HG03575 (cell line): ENCODE measurements around the gene EIF3L.

Experiments used
- ATAC-seq: cut with Tn5 transposase; IDR thresholded peaks from one replicate; pipeline ENCODE4 v1.9.1; 2021; ENCODE audit not compliant: unreplicated experiment, insufficient number of reproducible peaks, low FRiP score; ENCODE audit errors: extremely low read depth

EIF3L gene

DNA sequence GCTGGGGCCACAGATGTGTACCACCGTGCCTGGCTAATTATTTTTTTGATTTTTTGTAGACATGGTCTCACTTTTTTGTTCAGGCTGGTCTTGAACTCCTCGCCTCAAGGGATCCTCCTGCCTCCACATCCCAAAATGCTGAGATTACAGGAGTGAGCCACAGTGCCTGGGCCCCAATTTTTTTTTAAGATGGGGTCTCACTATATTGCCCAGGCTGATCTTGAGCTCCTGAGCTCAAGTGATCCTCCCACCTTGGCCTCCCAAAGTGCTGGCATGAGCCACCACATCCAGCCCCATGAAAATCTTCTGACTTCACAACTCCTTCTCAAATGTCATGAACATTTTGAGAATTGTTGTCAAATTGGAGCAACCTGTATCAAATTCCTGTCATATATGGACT is 2.8 kb upstream of the EIF3L start:
- no peak for ATAC-seq

DNA sequence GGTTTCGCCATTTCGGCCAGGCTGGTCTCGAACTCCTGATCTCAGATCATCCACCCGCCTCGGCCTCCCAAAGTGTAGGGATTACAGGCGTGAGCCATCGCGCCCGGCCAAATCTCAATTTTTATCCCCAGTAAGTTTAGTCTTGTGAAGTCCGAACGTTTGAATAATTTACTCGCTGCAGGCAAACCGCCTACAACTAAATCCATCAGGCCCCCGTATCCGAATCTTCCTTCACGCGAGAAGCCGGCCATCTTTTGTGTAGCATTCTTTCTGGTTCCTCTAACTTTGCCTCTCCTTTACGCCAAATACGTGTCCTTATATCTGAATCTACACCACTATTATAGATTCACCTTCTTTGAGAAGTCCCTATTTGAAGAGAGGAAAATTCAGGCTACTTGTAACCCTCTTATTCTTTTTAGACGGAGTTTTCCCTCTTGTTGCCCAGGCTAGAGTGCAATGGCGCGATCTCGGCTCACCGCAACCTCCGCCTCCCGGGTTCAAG is 581 bp upstream of the EIF3L start:
- ATAC-seq: no peak

DNA sequence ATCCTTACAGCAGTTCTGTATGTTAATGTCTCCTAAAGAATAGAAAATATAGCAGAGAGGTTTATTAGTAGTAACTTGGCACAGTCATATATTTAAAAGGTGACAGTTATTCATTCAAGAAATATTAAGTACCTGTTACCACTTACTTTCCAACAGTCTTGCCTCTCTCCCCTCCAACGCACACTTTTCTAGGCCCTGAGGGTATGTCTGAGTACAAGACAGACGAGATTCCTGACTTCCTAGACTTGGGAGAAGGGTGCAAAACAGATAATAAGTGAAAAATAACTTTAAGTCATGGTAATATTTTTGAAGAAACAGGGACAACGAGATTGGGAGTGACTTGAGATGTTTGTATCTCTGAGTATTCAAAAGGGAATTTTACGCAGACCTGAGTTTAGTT is 1.6 kb downstream of the EIF3L start:
- no peak for ATAC-seq

DNA sequence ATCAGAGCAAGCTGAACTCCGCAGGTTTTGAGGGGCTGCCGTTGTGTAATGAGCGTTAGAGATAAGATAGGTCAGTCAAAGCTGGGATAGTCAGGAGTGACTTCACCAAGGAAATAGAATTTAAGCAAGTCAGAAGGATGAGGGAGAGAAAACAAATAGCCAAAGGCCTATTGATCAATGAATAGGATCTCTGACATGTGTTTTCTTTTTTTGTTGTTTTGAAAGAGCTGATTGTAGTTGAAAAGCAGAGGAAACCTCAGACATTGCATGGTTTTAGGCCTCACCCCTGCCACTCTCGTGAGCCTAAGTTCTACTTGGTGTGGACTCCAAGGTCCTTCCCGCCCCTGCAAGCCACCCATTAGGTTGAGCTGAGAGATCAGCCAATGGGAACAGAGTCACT is 3.2 kb downstream of the EIF3L start:
- ATAC-seq: no peak

DNA sequence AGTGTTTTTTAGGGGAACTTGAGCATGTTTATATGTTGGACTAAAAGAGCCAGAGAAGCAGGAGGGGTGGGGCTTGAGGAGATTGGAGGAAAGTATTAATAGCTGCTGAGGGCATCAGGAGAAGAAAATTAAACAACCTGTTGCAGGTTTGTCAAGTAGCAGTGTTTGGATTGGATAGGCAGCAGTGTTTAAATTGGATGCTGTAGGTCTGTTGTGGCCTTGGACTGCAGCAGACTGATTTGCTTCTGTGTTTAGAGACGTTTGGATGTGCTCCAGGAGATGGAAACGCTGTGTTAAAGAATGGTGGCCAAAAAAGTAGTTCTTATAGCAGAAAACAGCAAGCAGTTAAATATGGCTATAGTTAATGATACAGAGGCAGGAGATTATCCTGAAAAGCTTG is 5.7 kb downstream of the EIF3L start:
- ATAC-seq: no peak

DNA sequence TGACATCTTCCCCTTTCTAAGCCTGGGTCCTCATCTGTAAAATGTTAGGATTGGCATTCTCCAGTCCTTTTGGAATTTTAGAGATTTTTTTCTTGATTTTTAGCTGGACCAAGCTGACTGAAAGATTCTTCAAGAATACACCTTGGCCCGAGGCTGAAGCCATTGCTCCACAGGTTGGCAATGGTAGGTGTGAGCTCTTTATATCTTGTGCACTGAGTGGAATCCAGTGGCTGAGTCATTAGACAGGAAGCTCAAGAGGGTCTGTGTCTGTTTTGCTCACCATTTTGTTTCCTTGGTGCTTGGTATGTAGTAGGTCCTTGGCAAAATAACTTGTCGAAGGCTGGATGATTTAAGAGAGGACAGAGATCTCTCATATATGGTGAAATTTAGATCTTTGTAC is 6.2 kb downstream of the EIF3L start:
- ATAC-seq: no peak

DNA sequence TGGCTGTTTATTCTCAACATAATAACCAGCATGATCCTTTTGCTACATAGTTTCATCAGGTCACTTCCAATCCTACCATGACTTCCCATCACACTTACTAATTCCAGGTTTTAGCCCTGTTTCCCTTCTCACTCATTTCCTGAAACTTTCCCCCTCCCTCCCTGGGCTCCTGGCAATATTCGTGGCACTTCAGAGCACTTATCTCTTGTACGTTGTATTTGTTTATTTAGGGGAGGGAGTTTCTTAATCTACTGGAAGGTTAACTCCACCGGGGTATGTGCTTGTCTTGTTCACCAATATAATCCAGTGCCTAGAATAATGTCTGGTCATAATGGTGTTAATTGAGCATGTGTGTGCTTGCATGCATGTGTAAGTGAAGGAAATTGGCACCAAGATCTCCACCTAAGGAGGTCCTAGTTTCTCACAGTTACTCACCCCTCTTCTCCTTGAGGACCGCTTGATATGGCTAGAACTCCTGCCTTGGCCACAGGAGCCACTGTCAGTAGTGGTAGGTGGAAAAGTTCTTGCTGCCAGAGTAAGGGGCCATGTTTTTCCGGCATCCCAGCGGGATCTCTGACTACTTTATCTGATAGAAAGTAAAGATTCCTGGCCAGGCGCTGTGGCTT is 11.7 kb downstream of the EIF3L start:
- ATAC-seq: no peak

DNA sequence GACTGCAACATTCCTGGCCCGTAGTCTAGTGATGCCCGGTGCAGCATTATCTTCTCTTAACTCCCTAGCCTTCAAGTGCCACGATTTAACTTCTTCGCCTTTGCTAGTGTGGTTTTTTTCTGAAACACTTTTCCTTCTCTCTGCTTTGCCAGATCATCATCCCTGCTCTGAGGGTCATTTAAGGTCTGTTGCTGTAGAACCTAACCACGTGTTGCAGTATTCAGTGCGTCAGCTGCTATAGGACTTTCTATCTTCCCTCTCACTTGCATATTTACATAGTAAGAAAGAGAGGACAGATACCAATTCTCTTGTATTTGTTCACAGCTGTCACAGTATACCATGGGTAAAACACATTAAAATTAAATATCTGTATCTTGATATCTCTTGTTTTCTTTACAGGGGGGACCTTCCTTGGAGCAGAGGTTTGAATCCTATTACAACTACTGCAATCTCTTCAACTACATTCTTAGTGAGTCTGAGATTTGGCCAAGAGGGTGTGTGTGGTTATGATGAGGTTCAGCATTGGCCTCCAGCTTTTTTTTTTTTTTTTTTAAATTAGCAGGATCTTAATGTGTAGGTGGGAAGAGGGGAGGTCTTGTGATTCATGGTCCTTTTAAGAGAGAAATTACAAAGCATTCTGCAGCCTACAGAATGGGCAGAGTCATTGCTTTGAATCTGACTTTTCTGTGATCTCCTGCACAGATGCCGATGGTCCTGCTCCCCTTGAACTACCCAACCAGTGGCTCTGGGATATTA is 13.5 kb downstream of the EIF3L start:
- ATAC-seq: no peak

DNA sequence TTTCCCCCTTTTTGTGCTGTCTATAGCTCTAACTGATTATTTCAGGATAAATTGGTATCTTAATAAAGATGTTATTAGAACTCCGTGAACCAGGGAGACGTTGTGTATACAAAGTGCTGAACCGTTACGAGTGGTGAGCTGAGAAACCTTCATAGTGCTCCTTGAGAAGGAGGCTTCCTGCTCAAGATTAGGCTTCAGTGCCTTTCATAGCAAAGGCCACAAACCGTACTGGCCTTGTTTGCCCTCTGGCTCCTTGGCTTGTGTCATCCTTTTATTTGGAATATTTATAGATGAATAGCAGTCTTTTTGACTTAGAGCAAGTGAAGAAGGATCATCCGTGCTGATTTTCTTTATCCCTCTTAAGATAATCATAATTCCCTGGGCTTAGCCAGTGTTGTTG is 16.3 kb downstream of the EIF3L start:
- no peak for ATAC-seq

DNA sequence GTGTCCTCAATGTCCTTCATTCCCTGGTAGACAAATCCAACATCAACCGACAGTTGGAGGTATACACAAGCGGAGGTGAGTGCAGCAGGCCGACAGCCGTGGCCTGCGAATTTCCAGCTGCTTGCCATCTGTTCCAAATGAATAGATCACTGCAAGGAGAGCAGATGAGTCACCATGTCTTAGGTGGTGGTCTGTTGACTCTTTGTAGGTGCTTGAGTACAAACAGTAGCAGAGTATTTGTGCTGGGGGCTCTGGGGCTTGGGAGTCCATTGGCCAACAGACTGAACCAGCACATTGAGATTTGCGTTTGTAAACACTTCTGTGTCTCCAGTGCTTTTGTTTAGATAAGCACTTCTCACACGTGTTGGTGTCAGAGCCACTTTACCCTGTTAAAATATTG is 21.1 kb downstream of the EIF3L start:
- ATAC-seq: no peak

DNA sequence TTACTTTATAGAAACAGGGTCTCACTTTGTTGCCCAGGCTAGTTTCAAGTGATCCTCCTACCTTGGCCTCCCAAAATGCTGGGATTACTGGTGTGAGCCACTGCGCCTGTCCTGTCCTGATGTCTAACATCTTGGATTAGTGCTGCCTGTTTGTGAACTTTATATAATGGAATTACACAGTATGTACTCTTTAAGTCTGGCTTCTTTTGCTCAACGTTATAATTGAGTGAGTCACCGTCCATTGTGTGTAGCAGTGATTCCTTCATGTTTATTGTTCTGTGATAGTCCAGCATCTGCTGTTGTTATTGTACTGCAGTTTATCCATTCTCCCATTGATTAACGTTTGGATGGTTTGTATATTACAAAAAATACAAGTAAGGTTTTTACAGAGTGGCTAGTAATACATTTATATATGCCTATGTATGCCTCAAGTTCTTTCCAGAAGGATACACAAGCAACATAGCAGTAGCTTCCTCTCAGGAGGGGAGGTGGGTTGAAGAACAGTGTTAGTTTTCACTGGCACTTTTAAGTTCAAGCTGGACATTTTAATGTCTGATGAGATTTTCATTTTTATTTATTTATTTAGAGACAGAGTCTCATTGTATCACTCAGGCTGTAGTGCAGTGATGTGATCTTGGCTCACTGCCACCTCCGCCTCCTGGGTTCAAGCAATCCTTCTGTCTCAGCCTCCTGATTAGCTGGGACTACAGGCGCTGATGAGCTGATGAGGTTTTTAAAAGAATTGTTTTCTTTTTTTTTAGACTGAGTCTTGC is 31.6 kb downstream of the EIF3L start:
- ATAC-seq: no peak

DNA sequence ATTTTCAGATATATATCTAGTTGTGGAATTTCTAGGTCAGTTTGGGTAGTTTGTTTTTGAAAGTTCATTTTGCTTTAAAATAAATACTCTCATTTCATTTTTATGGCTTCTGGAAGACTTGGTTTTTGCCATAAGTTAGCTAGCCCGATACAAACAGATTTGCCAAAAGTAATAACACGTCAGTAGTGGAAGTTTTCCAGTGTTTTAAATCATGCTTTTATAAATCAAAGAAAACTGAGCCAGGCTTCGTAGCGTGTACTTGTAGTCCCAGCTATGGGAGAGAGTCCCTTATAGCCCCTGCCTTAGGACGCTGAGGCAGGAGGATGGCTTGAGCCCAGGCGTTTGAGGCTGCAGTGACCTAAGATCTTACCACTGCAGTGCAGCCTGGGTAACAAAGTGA is 35.2 kb downstream of the EIF3L start:
- ATAC-seq: no peak

DNA sequence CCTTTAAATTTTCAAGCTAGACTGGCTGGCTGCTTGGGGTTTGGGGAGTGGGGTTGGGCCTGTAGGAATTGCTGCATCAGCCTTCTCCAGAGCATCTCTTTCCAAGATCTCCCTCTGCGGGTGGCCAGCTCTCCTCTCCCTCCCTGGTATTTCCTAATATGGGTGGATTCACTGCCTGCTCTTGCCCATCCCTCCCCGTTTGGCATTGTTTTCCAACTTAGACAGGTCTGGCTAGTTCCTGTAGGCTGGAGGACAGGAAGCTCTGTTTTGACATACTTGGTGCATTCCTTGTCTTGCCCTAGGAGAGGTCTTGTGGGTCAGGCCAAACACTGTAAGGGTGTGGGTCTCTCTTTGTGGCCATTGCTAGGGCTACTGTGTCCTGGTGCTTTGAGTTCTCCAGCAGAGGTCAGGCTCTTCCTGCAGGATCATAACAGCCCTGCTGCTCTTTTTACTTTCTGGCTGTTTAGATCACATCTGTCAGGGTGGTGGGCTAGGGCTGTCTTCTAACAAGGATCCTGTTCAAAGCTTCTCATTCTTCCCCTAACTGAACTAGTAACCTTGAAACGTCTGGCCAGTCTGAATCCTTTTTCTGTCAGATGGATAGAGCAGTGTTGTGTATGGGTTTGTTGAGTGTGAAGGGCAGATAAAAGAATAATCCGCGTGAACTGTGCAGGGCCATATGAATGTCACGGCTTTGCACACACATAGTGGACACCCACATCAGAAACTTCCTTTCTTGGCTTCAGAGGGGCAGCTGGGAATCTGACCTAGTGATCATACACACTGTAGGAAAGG is 38.6 kb downstream of the EIF3L start:
- no peak for ATAC-seq

DNA sequence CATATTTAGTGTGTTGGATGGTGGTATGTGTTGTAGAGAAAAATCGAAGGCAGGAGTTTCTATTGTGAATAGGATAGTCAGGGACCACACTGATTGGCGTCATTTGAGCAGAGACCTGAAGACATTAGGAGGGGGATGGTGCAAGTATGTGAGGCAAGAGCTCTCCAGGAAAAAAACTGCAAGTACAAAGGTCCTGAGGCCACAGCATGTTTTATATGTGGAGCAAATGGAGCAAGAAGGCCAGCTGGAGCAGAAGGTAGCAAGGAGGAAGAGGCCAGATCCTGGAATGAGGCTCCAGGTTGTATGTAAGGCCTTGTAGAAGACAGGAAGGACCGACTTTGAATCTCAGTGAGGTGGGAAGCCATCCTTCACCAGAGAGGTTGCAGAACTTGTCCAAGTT is 42.7 kb downstream of the EIF3L start:
- no peak for ATAC-seq

DNA sequence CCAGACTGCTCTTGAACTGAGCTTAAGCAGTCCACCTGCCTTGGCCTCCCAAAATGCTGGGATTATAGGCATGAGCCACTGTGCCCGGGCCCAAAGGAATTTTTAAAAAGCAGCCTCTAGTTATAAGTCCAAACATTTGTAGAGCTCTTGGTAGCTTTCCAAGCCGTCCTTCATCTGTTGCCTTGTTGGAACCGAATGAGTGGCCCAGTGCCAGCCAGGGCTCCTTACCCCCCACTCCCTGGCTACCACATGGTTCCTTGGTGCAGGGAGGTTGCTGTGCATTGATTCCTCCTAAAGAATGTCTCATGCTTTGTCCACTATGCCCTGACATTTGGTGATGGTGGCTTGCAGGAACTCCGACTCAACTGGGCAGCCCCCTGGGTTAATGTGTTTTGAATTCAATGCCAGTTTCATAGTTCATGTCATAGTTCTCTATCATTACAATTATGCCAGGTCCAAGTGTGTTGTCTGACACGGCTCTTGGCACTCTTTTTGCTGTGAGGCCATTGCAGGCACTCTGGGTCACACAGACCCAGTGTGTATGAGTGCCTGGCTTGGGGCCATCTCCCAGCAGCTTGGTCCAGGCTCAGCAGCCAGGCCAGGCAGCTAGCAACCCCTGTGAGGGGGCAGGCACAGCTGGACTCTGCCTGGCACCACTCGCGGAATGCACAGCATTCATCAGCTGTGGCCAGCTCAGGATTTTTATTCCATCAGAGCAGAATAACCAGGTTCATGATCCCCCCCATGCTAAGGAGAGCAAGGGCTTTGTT is 43.5 kb downstream of the EIF3L start:
- ATAC-seq: no peak

DNA sequence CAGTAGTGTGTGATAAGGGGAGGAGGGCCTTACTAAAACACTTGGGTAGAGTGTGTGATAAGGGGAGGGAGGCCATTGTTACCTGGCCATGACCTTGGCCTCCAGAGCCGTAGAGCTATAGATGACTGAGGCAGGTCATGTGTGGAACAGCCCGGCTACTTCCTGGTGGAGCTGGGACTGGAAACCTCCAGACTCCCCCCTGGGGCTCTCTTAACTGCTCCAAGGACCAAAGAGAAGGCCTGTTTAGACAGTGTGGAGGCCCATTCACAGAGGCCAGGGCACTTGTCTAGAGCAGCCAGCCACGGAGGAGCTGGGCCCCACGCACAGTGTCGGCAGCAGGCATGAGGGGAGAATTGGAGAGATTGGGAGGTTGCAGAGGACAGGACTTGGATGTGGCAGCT is 44.4 kb downstream of the EIF3L start:
- no peak for ATAC-seq

DNA sequence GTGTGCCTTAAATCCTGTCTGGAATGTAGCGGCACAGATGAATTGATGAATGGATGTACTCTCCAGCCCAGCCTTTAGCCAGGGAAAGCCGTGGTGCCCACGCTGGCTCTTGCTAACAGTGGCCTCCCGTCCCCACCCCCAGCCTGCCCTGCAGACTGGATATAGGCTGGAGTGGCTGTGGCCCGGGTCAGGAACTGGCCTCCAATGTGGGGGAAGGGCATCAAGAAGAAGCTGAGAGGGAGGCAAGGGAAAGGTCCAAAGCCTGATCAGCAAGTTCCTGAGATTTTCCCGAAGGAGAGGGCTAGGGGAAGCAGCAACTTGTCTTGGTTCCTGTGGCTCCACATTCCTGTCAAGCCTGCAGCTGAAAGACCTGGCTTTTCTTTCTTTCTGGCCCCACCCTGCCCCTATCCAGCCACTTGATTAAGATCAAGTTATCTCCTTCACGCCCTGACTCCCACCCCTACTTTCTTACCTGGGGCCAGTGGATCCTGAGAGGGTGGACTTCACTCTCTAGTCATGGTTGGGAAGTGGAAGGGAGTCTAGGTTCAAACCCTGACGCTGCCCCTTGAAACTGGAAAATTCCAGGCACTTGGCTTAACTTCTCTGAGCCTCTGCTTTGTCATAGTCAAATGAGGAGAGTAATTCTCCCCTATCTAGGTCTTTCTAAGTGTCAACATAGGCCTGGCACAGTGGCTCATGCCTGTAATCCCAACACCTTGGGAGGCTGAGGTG is 45.9 kb downstream of the EIF3L start:
- no peak for ATAC-seq

DNA sequence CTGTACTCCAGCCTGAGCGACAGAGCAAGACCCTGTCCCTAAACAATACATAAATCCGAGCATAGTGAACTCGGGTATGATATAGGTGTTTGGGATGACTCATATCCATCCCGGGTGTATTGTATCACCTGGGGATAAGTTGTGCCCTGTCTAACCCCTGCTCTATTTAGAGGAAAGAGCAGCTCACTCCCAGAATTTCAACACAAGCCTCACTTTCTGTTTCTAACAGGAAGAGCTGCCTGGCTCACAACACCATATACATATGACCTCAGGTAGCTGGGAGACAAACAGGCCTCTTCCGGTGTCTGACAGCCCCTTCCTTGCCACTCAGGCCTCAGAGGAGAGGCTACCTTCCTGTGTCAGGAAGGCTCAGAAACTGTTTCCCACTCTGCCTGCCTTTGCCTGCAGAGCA is 47.0 kb downstream of the EIF3L start:
- no peak for ATAC-seq
